CD4-positive, CD25-positive, alpha-beta regulatory T cell (primary cell): ENCODE results near the gene LIMS2. TPM values are rescaled to one million over a fixed set of nuclear protein-coding genes. Genes with fewer than 3 reads are reported as not detected.

Experiments used
- ATAC-seq, 2 donors: fragments of 150-1000 bp; cut with Tn5 transposase; one replicate each; pipeline ENCODE4 v1.10.0; 2021; ENCODE audit warnings: low read depth in 2 of 2, moderate number of reproducible peaks in 2 of 2, moderate library complexity in 1 of 2
- DNase-seq, 3 donors: peaks; one replicate each; pipeline versions ENCODE4 v3.0.0 to v3.0.0-alpha.2; 2012 to 2022; ENCODE audit warnings: mixed read lengths in 1 of 3
- H3K27ac ChIP-seq: one replicate; pipeline ENCODE4 v1.7.0; 2013; ENCODE audit warnings: mild to moderate bottlenecking, low read length; ENCODE audit not compliant: insufficient read depth, poor library complexity, severe bottlenecking
- H3K27me3 ChIP-seq: one replicate; pipeline ENCODE4 v1.7.0; 2013; ENCODE audit warnings: low read length; ENCODE audit not compliant: control insufficient read depth, insufficient read depth
- H3K36me3 ChIP-seq: one replicate; pipeline ENCODE4 v1.7.0; 2013; ENCODE audit warnings: mild to moderate bottlenecking, low read length, moderate library complexity; ENCODE audit not compliant: control insufficient read depth, insufficient read depth
- H3K4me1 ChIP-seq: 2 replicates; pipeline ENCODE4 v1.7.0; 2013; ENCODE audit warnings: mild to moderate bottlenecking, low read length; ENCODE audit not compliant: insufficient read depth, control insufficient read depth, poor library complexity, severe bottlenecking
- H3K4me3 ChIP-seq: one replicate; pipeline ENCODE4 v1.7.0; 2013; ENCODE audit warnings: low read depth, mild to moderate bottlenecking, low read length, moderate library complexity
- H3K9me3 ChIP-seq, 2 experiments: 1 replicate in 1 of 2; 2 replicates in 1 of 2; pipeline ENCODE4 v1.7.0; 2013; ENCODE audit warnings: low read length in 2 of 2, mild to moderate bottlenecking in 1 of 2, moderate library complexity in 1 of 2; ENCODE audit not compliant: control insufficient read depth in 2 of 2
- H3K27ac Mint-ChIP-seq, 3 donors: one replicate each; pipeline ENCODE4 v1.8.0; 2020 to 2022; ENCODE audit warnings: mild to moderate bottlenecking in 3 of 3, mixed read lengths in 3 of 3, moderate library complexity in 2 of 3
- H3K27me3 Mint-ChIP-seq: one replicate; pipeline ENCODE4 v1.8.0; 2022; ENCODE audit warnings: mild to moderate bottlenecking, mixed read lengths
- H3K36me3 Mint-ChIP-seq: one replicate; pipeline ENCODE4 v1.8.0; 2020; ENCODE audit warnings: mixed read lengths
- H3K4me1 Mint-ChIP-seq, 4 donors: one replicate each; pipeline ENCODE4 v1.8.0; 2020 to 2022; ENCODE audit warnings: mixed read lengths in 4 of 4, mild to moderate bottlenecking in 1 of 4
- H3K4me3 Mint-ChIP-seq, 4 donors: one replicate each; pipeline ENCODE4 v1.8.0; 2020 to 2022; ENCODE audit warnings: mild to moderate bottlenecking in 4 of 4, mixed read lengths in 4 of 4, moderate library complexity in 3 of 4
- H3K9me3 Mint-ChIP-seq, 7 donors: one replicate each; pipeline ENCODE4 v1.8.0; 2020 to 2022; ENCODE audit warnings: mixed read lengths in 7 of 7, mild to moderate bottlenecking in 3 of 7, moderate library complexity in 2 of 7
- polyA plus RNA-seq, 4 donors: library from polyadenylated mRNA; unstranded; fragments of 300-500 nt; fragmentation: Illumina TruSeq; gene quantifications; one replicate each; pipeline ENCODE4 v1.2.3, GENCODE V29; 2021
- total RNA-seq: library from RNA; stranded (reverse); gene quantifications from one replicate; pipeline ENCODE4 v1.2.3, GENCODE V29; 2022

The LIMS2 gene
- total and polyA plus RNA-seq, 5 donors from 2014 or later, result 10.8 to 23.8 (median 15.4) TPM

- Histone ChIP-seq H3K27ac (no peak overlapping the region), H3K4me1 (no peaks in the 10 kb centered on the region), H3K27me3 (peaks cover 2% of the 10 kb centered on the region), H3K4me3 (no peak overlapping the region), H3K36me3 (no peaks in the 10 kb centered on the region), H3K9me3 (no peaks in the 10 kb centered on the region)
- H3K36me3 Mint-ChIP-seq, result no peaks in the 10 kb centered on the region
- no peak for DNase-seq
- peaks cover 6% of the 10 kb centered on the region for H3K27me3 Mint-ChIP-seq
- H3K27ac Mint-ChIP-seq, result peak overlapping the region in 1 of 3 donors; percentile 25
- no peaks in the 10 kb centered on the region for H3K4me1 Mint-ChIP-seq
- ATAC-seq, result no peak
- no peak overlapping the region for H3K4me3 Mint-ChIP-seq
- H3K9me3 Mint-ChIP-seq, result peaks cover 0 to 2% (median 0%) of the 10 kb centered on the region in 7 donors
Observed at GRCh38 chr2:127656569-127657231, 18.6 kb downstream of the LIMS2 start.

- Histone ChIP-seq H3K36me3 (no peaks in the 10 kb centered on the region), H3K27ac (no peak overlapping the region), H3K27me3 (no peaks in the 10 kb centered on the region), H3K4me3 (no peak overlapping the region), H3K4me1 (no peaks in the 10 kb centered on the region), H3K9me3 (no peaks in the 10 kb centered on the region)
- DNase-seq, result no peak
- Mint-ChIP-seq H3K4me1 (no peaks in the 10 kb centered on the region), H3K27me3 (no peaks in the 10 kb centered on the region), H3K4me3 (no peak overlapping the region), H3K36me3 (no peaks in the 10 kb centered on the region), H3K27ac (no peak overlapping the region), H3K9me3 (peaks cover 0 to 2% (median 0%) of the 10 kb centered on the region in 7 donors)
- ATAC-seq, result no peak
Observed at GRCh38 chr2:127655209-127656073, 19.9 kb downstream of the LIMS2 start.

GRCh38 chr2:127654838-127655175, 20.5 kb downstream of the LIMS2 start:
- Mint-ChIP-seq H3K4me1 (peaks cover 0 to 1% (median under 1%) of the 10 kb centered on the region in 4 donors), H3K36me3 (no peaks in the 10 kb centered on the region), H3K27ac (no peak overlapping the region), H3K27me3 (peaks cover 1% of the 10 kb centered on the region), H3K4me3 (no peak overlapping the region), H3K9me3 (peaks cover 0 to 2% (median 0%) of the 10 kb centered on the region in 7 donors)
- Histone ChIP-seq H3K4me3 (no peak overlapping the region), H3K27me3 (no peaks in the 10 kb centered on the region), H3K27ac (no peak overlapping the region), H3K9me3 (no peaks in the 10 kb centered on the region), H3K4me1 (peaks cover 2% of the 10 kb centered on the region), H3K36me3 (no peaks in the 10 kb centered on the region)
- no peak for DNase-seq
- ATAC-seq, result no peak

- Histone ChIP-seq H3K4me1 (peaks cover 7% of the 10 kb centered on the region), H3K4me3 (no peak overlapping the region), H3K36me3 (no peaks in the 10 kb centered on the region), H3K9me3 (no peaks in the 10 kb centered on the region), H3K27ac (no peak overlapping the region), H3K27me3 (no peaks in the 10 kb centered on the region)
- Mint-ChIP-seq H3K9me3 (peaks cover 0 to 2% (median 0%) of the 10 kb centered on the region in 7 donors), H3K4me3 (no peak overlapping the region), H3K36me3 (no peaks in the 10 kb centered on the region), H3K27me3 (peaks cover 4% of the 10 kb centered on the region), H3K27ac (no peak overlapping the region), H3K4me1 (peaks cover 0 to 7% (median 4%) of the 10 kb centered on the region in 4 donors)
- ATAC-seq (no peak), DNase-seq (no peak)
Observed at GRCh38 chr2:127654084-127654837, 21.1 kb downstream of the LIMS2 start.

DNA sequence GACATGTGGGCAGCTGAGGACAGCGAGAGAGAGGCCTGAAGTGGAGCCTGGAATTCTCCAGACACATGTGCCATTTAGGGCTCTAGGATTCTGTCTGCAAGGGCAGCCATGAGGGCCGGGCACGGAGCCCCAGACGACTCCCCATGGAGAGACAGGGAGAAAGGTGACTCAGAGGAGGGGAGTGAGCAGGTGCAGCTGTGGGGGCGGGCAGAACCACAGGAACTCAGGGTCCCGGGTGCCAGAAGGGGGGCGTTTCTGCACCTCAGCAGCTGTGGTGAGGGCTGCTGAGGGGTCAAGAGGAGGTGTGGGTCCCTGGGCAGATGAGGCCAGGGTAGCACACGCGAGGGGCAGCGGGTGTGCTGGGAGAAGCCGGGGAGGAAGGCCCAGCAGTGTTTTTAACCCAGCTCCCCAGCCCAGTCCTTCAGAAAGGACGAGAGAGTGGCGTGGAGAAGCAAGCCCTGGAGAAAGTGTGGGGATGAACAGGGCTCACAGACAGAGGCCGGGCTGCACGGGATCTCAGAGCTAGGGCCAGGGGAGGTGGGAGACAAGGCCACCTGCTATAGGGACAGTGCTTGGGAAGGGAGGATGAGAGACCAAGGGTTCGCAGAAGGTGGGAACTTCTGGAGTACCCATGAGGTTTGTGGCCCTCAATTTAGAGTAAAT, 21.8 kb downstream of the LIMS2 start:
- peaks cover 10% of the 10 kb centered on the region for H3K4me1 ChIP-seq
- no peaks in the 10 kb centered on the region for H3K36me3 ChIP-seq
- no peak overlapping the region for H3K27ac Mint-ChIP-seq
- H3K4me3 Mint-ChIP-seq, result no peak overlapping the region
- peaks cover 0 to 13% (median 6%) of the 10 kb centered on the region in 4 donors for H3K4me1 Mint-ChIP-seq
- no peak overlapping the region for H3K4me3 ChIP-seq
- peaks cover 0 to 2% (median 0%) of the 10 kb centered on the region in 7 donors for H3K9me3 Mint-ChIP-seq
- no peaks in the 10 kb centered on the region for H3K27me3 ChIP-seq
- H3K27ac ChIP-seq, result no peak overlapping the region
- no peak for DNase-seq
- ATAC-seq, result no peak
- peaks cover 4% of the 10 kb centered on the region for H3K27me3 Mint-ChIP-seq
- H3K36me3 Mint-ChIP-seq, result no peaks in the 10 kb centered on the region
- no peaks in the 10 kb centered on the region for H3K9me3 ChIP-seq

- H3K4me1 Mint-ChIP-seq, result peaks cover 0 to 19% (median 9%) of the 10 kb centered on the region in 4 donors
- Histone ChIP-seq H3K4me1 (peaks cover 10% of the 10 kb centered on the region), H3K27ac (no peak overlapping the region), H3K36me3 (no peaks in the 10 kb centered on the region), H3K4me3 (no peak overlapping the region), H3K27me3 (no peaks in the 10 kb centered on the region), H3K9me3 (no peaks in the 10 kb centered on the region)
- no peak overlapping the region for H3K27ac Mint-ChIP-seq
- ATAC-seq (no peak), DNase-seq (no peak)
- peaks cover 9% of the 10 kb centered on the region for H3K27me3 Mint-ChIP-seq
- H3K36me3 Mint-ChIP-seq, result no peaks in the 10 kb centered on the region
- peaks cover 0 to 2% (median 0%) of the 10 kb centered on the region in 7 donors for H3K9me3 Mint-ChIP-seq
- H3K4me3 Mint-ChIP-seq, result no peak overlapping the region
Observed at GRCh38 chr2:127652786-127653357, 22.5 kb downstream of the LIMS2 start.

DNA sequence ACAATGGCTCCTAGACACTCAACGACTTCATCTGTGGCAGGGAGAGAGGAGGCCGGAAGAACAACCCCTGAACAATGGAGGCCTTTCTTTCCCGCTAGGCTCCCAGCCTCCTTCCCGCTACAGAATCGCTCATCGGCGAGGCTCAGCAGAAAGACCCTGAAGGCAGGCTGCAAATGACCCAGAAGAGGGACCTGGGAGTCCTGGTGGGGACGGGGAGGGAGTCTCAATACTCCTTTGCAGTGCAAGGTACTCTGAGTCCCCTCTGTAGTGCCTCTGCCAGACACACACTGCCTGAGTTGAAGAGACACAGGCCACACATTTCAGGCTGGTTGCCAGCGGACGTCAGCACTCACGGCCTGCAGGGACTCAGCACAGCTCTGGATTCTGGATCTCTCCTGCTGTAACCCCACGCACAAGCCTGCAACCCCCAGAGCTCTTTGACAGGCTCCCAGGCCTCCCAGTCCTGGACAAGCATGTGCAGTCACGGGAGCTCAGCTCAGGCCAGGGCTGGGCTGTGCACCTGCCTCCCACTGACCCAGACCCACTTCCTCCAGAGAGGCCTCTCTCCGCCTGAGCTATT, 23.3 kb downstream of the LIMS2 start:
- H3K27ac Mint-ChIP-seq, result peak overlapping the region in 1 of 3 donors; percentile 53
- no peak for ATAC-seq
- peaks cover 10% of the 10 kb centered on the region for H3K4me1 ChIP-seq

More for the DNA sequence above, 23.3 kb downstream of the LIMS2 start:
- H3K4me3 ChIP-seq, result no peak overlapping the region
- Mint-ChIP-seq H3K36me3 (no peaks in the 10 kb centered on the region), H3K27me3 (peaks cover 12% of the 10 kb centered on the region), H3K4me1 (peaks cover 0 to 24% (median 10%) of the 10 kb centered on the region in 4 donors), H3K4me3 (no peak overlapping the region), H3K9me3 (peaks cover 0 to 2% (median 0%) of the 10 kb centered on the region in 7 donors)
- H3K27ac ChIP-seq, result no peak overlapping the region
- H3K27me3 ChIP-seq, result no peaks in the 10 kb centered on the region
- no peaks in the 10 kb centered on the region for H3K9me3 ChIP-seq
- H3K36me3 ChIP-seq, result no peaks in the 10 kb centered on the region
- DNase-seq, result no peak
